Neural progenitor cell (in vitro differentiated cells): Measurements from ENCODE around the gene SAMD4A. TPM values are rescaled to one million over a fixed set of nuclear protein-coding genes. Genes with fewer than 3 reads are reported as not detected.

ENCODE experiments used
- DNase-seq: peaks from one replicate; pipeline ENCODE4 v3.0.0-alpha.2; 2016; ENCODE audit warnings: low spot score
- H2AFZ ChIP-seq: fragments of 200-600 bp; sonication (generic); replicated peaks from 2 replicates; pipeline ENCODE4 v1.6.1; 2016; ENCODE audit warnings: antibody characterized with exemption
- H3F3A ChIP-seq: fragments of 200-600 bp; sonication (generic); 2 replicates; pipeline ENCODE4 v1.6.1; 2016; ENCODE audit warnings: antibody characterized with exemption, low read depth
- H3K27ac ChIP-seq: fragments of 200-600 bp; sonication (generic); 2 replicates; pipeline ENCODE4 v1.5.1; 2016; ENCODE audit warnings: mild to moderate bottlenecking
- H3K27me3 ChIP-seq: fragments of 200-600 bp; sonication (generic); 2 replicates; pipeline ENCODE4 v1.6.1; 2016; ENCODE audit warnings: mild to moderate bottlenecking, moderate library complexity
- H3K36me3 ChIP-seq: fragments of 200-600 bp; sonication (generic); 2 replicates; pipeline ENCODE4 v1.5.1; 2016
- H3K4me1 ChIP-seq: fragments of 200-600 bp; sonication (generic); 2 replicates; pipeline ENCODE4 v1.6.1; 2016; ENCODE audit warnings: mixed run types
- H3K4me2 ChIP-seq: fragments of 200-600 bp; sonication (generic); 2 replicates; pipeline ENCODE4 v1.6.1; 2016
- H3K4me3 ChIP-seq: fragments of 200-600 bp; sonication (generic); 2 replicates; pipeline ENCODE4 v1.5.1; 2016
- H3K79me2 ChIP-seq: fragments of 200-600 bp; sonication (generic); 2 replicates; pipeline ENCODE4 v1.6.1; 2016; ENCODE audit warnings: low read depth
- H3K9ac ChIP-seq: fragments of 200-600 bp; sonication (generic); 2 replicates; pipeline ENCODE4 v1.6.1; 2016
- H3K9me3 ChIP-seq: fragments of 200-600 bp; sonication (generic); 2 replicates; pipeline ENCODE4 v1.5.1; 2016; ENCODE audit warnings: low read depth
- H4K20me1 ChIP-seq: fragments of 200-600 bp; sonication (generic); 2 replicates; pipeline ENCODE4 v1.6.1; 2016; ENCODE audit warnings: low read depth
- H3K27ac Mint-ChIP-seq: 3 replicates; pipeline ENCODE4 v1.8.0; 2021; ENCODE audit warnings: mixed read lengths
- H3K27me3 Mint-ChIP-seq: 2 replicates; pipeline ENCODE4 v1.8.0; 2022; ENCODE audit warnings: low read depth, mild to moderate bottlenecking, inconsistent platforms, moderate library complexity, mixed read lengths; ENCODE audit not compliant: insufficient read depth
- H3K36me3 Mint-ChIP-seq: 3 replicates; pipeline ENCODE4 v1.8.0; 2021; ENCODE audit warnings: mixed read lengths
- H3K4me1 Mint-ChIP-seq: 3 replicates; pipeline ENCODE4 v1.8.0; 2021; ENCODE audit warnings: mixed read lengths
- H3K4me3 Mint-ChIP-seq: 3 replicates; pipeline ENCODE4 v1.8.0; 2021; ENCODE audit warnings: mild to moderate bottlenecking, moderate library complexity, mixed read lengths
- H3K9me3 Mint-ChIP-seq: 3 replicates; pipeline ENCODE4 v1.8.0; 2020; ENCODE audit warnings: mixed read lengths
- CTCF ChIP-seq: fragments of 200-600 bp; sonication (generic); IDR thresholded peaks from 2 replicates; pipeline ENCODE4 v1.5.1; 2017; ENCODE audit warnings: antibody characterized with exemption, mild to moderate bottlenecking
- EZH2 ChIP-seq: fragments of 200-600 bp; sonication (generic); IDR thresholded peaks from 2 replicates; pipeline ENCODE4 v1.6.1; 2017; ENCODE audit warnings: antibody characterized with exemption, mild to moderate bottlenecking, moderate library complexity
- EZH2phosphoT487 ChIP-seq: fragments of 200-600 bp; sonication (generic); IDR thresholded peaks from 2 replicates; pipeline ENCODE4 v1.6.1; 2017; ENCODE audit warnings: antibody characterized with exemption
- total RNA-seq: library from RNA; depleted of rRNA; stranded (reverse); fragments of >200 nt; gene quantifications from 2 replicates; pipeline ENCODE4 v1.2.3, GENCODE V29; 2015; ENCODE audit warnings: low replicate concordance

The SAMD4A gene
- total RNA-seq, 1 donor from 2014 or later: 4.3 TPM

GRCh38 chr14:54650331-54650958 lies 83.5 kb downstream of the SAMD4A start:
- TF ChIP-seq EZH2 (no peak), EZH2phosphoT487 (no peak), CTCF (no peak)
- H3K9me3 ChIP-seq: no peaks in the 10 kb centered on the region
- H3K27me3 Mint-ChIP-seq: no peaks in the 10 kb centered on the region
- H3K4me1 ChIP-seq: peaks cover 65% of the 10 kb centered on the region
- H3K36me3 ChIP-seq: no peaks in the 10 kb centered on the region
- no peaks in the 10 kb centered on the region for H4K20me1 ChIP-seq
- no peaks in the 10 kb centered on the region for H3K79me2 ChIP-seq
- H3F3A ChIP-seq: peaks cover 6% of the 10 kb centered on the region
- H3K36me3 Mint-ChIP-seq: no peaks in the 10 kb centered on the region
- DNase-seq: no peak
- no peak overlapping the region for H3K4me3 ChIP-seq
- no peaks in the 10 kb centered on the region for H3K9me3 Mint-ChIP-seq
- no peak overlapping the region for H3K9ac ChIP-seq
- H3K27ac ChIP-seq: no peak overlapping the region
- H2AFZ ChIP-seq: no peak overlapping the region
- H3K4me2 ChIP-seq: no peak overlapping the region
- no peaks in the 10 kb centered on the region for H3K27me3 ChIP-seq
- H3K4me1 Mint-ChIP-seq: peaks cover 44% of the 10 kb centered on the region
- H3K4me3 Mint-ChIP-seq: no peak overlapping the region
- H3K27ac Mint-ChIP-seq: no peak overlapping the region

- Histone ChIP-seq H3K27ac (no peak overlapping the region), H3K9me3 (no peaks in the 10 kb centered on the region), H3K4me2 (no peak overlapping the region), H3K27me3 (no peaks in the 10 kb centered on the region), H2AFZ (no peak overlapping the region), H4K20me1 (no peaks in the 10 kb centered on the region), H3K36me3 (no peaks in the 10 kb centered on the region), H3K4me1 (peaks cover 61% of the 10 kb centered on the region), H3K9ac (no peak overlapping the region), H3K4me3 (no peak overlapping the region), H3K79me2 (no peaks in the 10 kb centered on the region), H3F3A (peaks cover 6% of the 10 kb centered on the region)
- no peak for TF ChIP-seq CTCF
- no peak for TF ChIP-seq EZH2phosphoT487
- TF ChIP-seq EZH2: no peak
- Mint-ChIP-seq H3K4me1 (peaks cover 41% of the 10 kb centered on the region), H3K27me3 (no peaks in the 10 kb centered on the region), H3K4me3 (no peak overlapping the region), H3K9me3 (no peaks in the 10 kb centered on the region), H3K27ac (no peak overlapping the region), H3K36me3 (no peaks in the 10 kb centered on the region)
- DNase-seq: no peak
Measured at GRCh38 chr14:54650959-54651351, 84.0 kb downstream of the SAMD4A start.

- H2AFZ ChIP-seq: no peak overlapping the region
- DNase-seq: no peak
- no peaks in the 10 kb centered on the region for H3K9me3 ChIP-seq
- no peak overlapping the region for H3K9ac ChIP-seq
- no peak overlapping the region for H3K4me2 ChIP-seq
- no peak overlapping the region for H3K4me3 ChIP-seq
- TF ChIP-seq CTCF: no peak
- no peak for TF ChIP-seq EZH2
- no peak for TF ChIP-seq EZH2phosphoT487
- no peaks in the 10 kb centered on the region for H3K79me2 ChIP-seq
- Mint-ChIP-seq H3K27me3 (no peaks in the 10 kb centered on the region), H3K9me3 (peaks cover 3% of the 10 kb centered on the region), H3K27ac (no peak overlapping the region), H3K4me1 (peaks cover 43% of the 10 kb centered on the region), H3K36me3 (no peaks in the 10 kb centered on the region), H3K4me3 (no peak overlapping the region)
- H3K36me3 ChIP-seq: no peaks in the 10 kb centered on the region
- no peaks in the 10 kb centered on the region for H4K20me1 ChIP-seq
- H3F3A ChIP-seq: peaks cover 6% of the 10 kb centered on the region
- H3K4me1 ChIP-seq: peaks cover 54% of the 10 kb centered on the region
- no peak overlapping the region for H3K27ac ChIP-seq
- no peaks in the 10 kb centered on the region for H3K27me3 ChIP-seq
Measured at GRCh38 chr14:54651649-54652048, 84.7 kb downstream of the SAMD4A start.
